Right ventricle myocardium superior (tissue), 1 donor: ENCODE results near the gene BTN2A1. TPM values are rescaled to one million over a fixed set of nuclear protein-coding genes. Genes with fewer than 3 reads are reported as not detected.

Source experiments
- ATAC-seq: fragments of 200-7000 bp; cut with Tn5 transposase; one replicate; pipeline ENCODE4 v1.9.1; 2020; ENCODE audit warnings: mild to moderate bottlenecking; ENCODE audit not compliant: poor library complexity
- DNase-seq: peaks from one replicate; pipeline ENCODE4 v3.0.0-alpha.2; 2020
- intact Hi-C: fragments of 100-400 bp; cut with DNase I; formaldehyde crosslinking; loops from one replicate; pipeline ENCODE4 v1.11.2; 2022
- total RNA-seq: library from RNA; stranded (reverse); fragmentation: NEBNext Ultra II Directional; extraction: Animal tissue kit (Norgen Biotek cat#: 25700); gene quantifications from one replicate; pipeline ENCODE4 v1.2.1, GENCODE V29; 2021
- donor health status: DM: no; HTN: yes; CAD: no; lungs with severe emphysema.

BTN2A1 gene
- total RNA-seq, 1 donor from 2014 or later = 12.5 TPM

DNA sequence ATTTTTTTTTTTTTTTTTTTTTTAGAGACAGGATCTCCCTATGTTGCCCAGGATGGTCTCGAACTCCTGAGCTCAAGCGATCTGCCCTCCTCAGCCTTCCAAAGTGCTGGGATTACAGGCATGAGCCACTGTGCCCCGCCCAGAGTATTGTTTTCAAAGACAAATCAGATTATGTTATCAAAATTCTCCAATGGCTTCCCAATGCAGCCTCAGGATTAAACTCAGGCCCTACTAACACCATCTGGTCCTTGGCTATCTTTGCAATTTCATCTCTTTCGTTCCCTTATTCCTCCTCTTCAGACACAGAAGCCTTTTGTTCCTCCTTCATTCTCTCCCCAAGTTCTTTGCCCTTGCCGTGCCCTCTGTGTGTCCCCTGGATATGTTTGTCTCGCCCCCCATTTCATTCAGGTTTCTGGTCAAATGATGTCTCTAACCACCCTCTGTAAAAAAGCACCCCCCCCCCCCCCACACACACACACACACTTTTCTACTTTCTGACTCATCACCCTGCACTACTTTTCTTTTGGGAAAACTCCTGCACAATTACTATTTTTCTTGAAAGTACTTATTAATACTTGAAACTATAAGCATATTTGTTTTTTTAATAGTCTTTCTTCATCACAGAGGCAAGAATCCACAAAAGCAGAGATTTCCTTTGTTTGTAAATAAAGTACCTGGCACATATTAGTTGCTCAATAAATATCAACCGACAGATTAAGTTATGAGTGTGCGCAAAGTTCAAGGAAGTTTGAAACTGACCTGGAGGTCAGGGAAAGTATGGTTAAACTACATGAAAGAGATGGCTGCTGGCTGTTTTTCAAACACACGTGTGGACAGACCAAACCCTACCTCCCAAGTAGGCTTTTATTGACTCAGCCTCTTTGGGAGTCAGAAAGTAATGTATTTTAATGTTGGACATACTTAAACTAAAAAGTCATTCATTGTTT is 59.0 kb downstream of the BTN2A1 start:
- ATAC-seq (no peak), DNase-seq (no peak)
- intact Hi-C loops = no loop called here

Other genes starting within 250 kb of the BTN2A1 start
- 12.8 TPM for gene BTN3A2, start 92.8 kb upstream of the BTN2A1 start, total RNA-seq
- gene BTN2A2, start 74.8 kb upstream of the BTN2A1 start, total RNA-seq = 4.9 TPM
- 9.0 TPM for gene BTN3A1, start 55.7 kb upstream of the BTN2A1 start, total RNA-seq
- 9.1 TPM for gene BTN3A3, start 17.5 kb upstream of the BTN2A1 start, total RNA-seq
- gene BTN1A1, start 42.3 kb downstream of the BTN2A1 start, total RNA-seq = not detected
- gene HMGN4, start 80.4 kb downstream of the BTN2A1 start, total RNA-seq = 25.1 TPM
- 7.4 TPM for gene ABT1, start 139.0 kb downstream of the BTN2A1 start, total RNA-seq
- 13.2 TPM for gene ZNF322, start 201.8 kb downstream of the BTN2A1 start, total RNA-seq